WTC11 (cell line): ENCODE results near the gene DUSP9. TPM values are rescaled to one million over a fixed set of nuclear protein-coding genes. Genes with fewer than 3 reads are reported as not detected.
"Not testable (repeated sequence)": the region's sequence is repeated elsewhere in the genome, so short reads cannot be mapped to it uniquely, and the experiment has no call there.

Experiments used
- ATAC-seq: fragments of 200-7000 bp; cut with Tn5 transposase; 2 replicates; pipeline ENCODE4 v1.10.0; 2021; ENCODE audit warnings: mild to moderate bottlenecking, moderate library complexity
- CTCF ChIA-PET: fragments of 300-600 bp; sonication (Branson Sonifier 250); formaldehyde crosslinking; loops from one replicate; lab custom pipeline; 2021; ENCODE audit warnings: antibody characterized with exemption; lab: Charles Lee
- POLR2A ChIA-PET: fragments of 350-600 bp; sonication (Branson Sonifier 250); formaldehyde crosslinking; loops from one replicate; lab custom pipeline; 2021; ENCODE audit warnings: antibody characterized with exemption; lab: Charles Lee
- DNase-seq: peaks from one replicate; pipeline ENCODE4 v3.0.0; 2021; ENCODE audit warnings: low spot score
- H3K27ac Mint-ChIP-seq: 2 replicates; pipeline ENCODE4 v1.8.0; 2021; ENCODE audit warnings: mixed read lengths
- H3K27me3 Mint-ChIP-seq: 2 replicates; pipeline ENCODE4 v1.8.0; 2021; ENCODE audit warnings: low read depth, mild to moderate bottlenecking, moderate library complexity, mixed read lengths
- H3K36me3 Mint-ChIP-seq: 2 replicates; pipeline ENCODE4 v1.8.0; 2021; ENCODE audit warnings: mixed read lengths
- H3K4me1 Mint-ChIP-seq: 2 replicates; pipeline ENCODE4 v1.8.0; 2022; ENCODE audit warnings: mixed read lengths
- H3K4me3 Mint-ChIP-seq: 2 replicates; pipeline ENCODE4 v1.8.0; 2021; ENCODE audit warnings: mild to moderate bottlenecking, moderate library complexity, mixed read lengths
- H3K9me3 Mint-ChIP-seq: 2 replicates; pipeline ENCODE4 v1.8.0; 2021; ENCODE audit warnings: mixed read lengths
- JUN ChIP-seq: sonication (generic); formaldehyde crosslinking; IDR thresholded peaks from 2 replicates; pipeline ENCODE4 v1.8.0; 2023; ENCODE audit warnings: mild to moderate bottlenecking, missing genetic modification reagents
- NFATC4 ChIP-seq: fragments of 250-450 bp; sonication (Bioruptor Pico); IDR thresholded peaks from 2 replicates; pipeline ENCODE4 v1.9.0; 2021; ENCODE audit warnings: mild to moderate bottlenecking
- NR2C2 ChIP-seq: sonication (generic); formaldehyde crosslinking; IDR thresholded peaks from 2 replicates; pipeline ENCODE4 v1.8.0; 2022; ENCODE audit warnings: mild to moderate bottlenecking, missing genetic modification reagents
- RORB ChIP-seq: fragments of 250-450 bp; sonication (Bioruptor Pico); IDR thresholded peaks from 2 replicates; pipeline ENCODE4 v1.9.0; 2021; ENCODE audit warnings: mild to moderate bottlenecking
- SP1 ChIP-seq: sonication (generic); formaldehyde crosslinking; conservative IDR thresholded peaks from 2 replicates; pipeline ENCODE4 v1.8.1; 2022; ENCODE audit warnings: missing genetic modification reagents
- TEAD1 ChIP-seq: sonication (generic); formaldehyde crosslinking; IDR thresholded peaks from 2 replicates; pipeline ENCODE4 v1.8.0; 2022; ENCODE audit warnings: mild to moderate bottlenecking, missing genetic modification reagents
- TP53 ChIP-seq: sonication (generic); formaldehyde crosslinking; IDR thresholded peaks from 2 replicates; pipeline ENCODE4 v1.8.1; 2023; ENCODE audit warnings: mild to moderate bottlenecking, missing genetic modification reagents
- ZBTB21 ChIP-seq: sonication (generic); formaldehyde crosslinking; IDR thresholded peaks from 2 replicates; pipeline ENCODE4 v1.8.1; 2023; ENCODE audit warnings: mild to moderate bottlenecking, missing genetic modification reagents, borderline replicate concordance
- ZNF121 ChIP-seq: sonication (generic); formaldehyde crosslinking; IDR thresholded peaks from 2 replicates; pipeline ENCODE4 v1.8.0; 2023; ENCODE audit warnings: missing genetic modification reagents
- ZNF423 ChIP-seq: fragments of 250-450 bp; sonication (Bioruptor Pico); IDR thresholded peaks from 2 replicates; pipeline ENCODE4 v2.1.2; 2022; ENCODE audit warnings: mild to moderate bottlenecking, moderate library complexity
- total RNA-seq: library from RNA; stranded (reverse); gene quantifications from 3 replicates; pipeline ENCODE4 v1.2.3, GENCODE V29; 2021
- TF ChIP-seq, protein P1 (sequence below): sonication (generic); formaldehyde crosslinking; IDR thresholded peaks from 2 replicates; pipeline ENCODE4 v1.8.0; 2022; ENCODE audit warnings: mild to moderate bottlenecking, missing genetic modification reagents
- TF ChIP-seq, protein P2 (sequence below): sonication (generic); formaldehyde crosslinking; IDR thresholded peaks from 2 replicates; pipeline ENCODE4 v1.8.0; 2022; ENCODE audit warnings: mild to moderate bottlenecking, missing genetic modification reagents
- TF ChIP-seq, protein P3 (sequence below): sonication (generic); formaldehyde crosslinking; IDR thresholded peaks from 2 replicates; pipeline ENCODE4 v1.8.0; 2022; ENCODE audit warnings: mild to moderate bottlenecking, missing genetic modification reagents
- TF ChIP-seq, protein P4 (sequence below): sonication (generic); formaldehyde crosslinking; IDR thresholded peaks from 2 replicates; pipeline ENCODE4 v1.8.1; 2023; ENCODE audit warnings: mild to moderate bottlenecking, moderate library complexity, missing genetic modification reagents

The DUSP9 gene
- total RNA-seq, 1 experiment from 2014 or later = 2.5 TPM

DNA sequence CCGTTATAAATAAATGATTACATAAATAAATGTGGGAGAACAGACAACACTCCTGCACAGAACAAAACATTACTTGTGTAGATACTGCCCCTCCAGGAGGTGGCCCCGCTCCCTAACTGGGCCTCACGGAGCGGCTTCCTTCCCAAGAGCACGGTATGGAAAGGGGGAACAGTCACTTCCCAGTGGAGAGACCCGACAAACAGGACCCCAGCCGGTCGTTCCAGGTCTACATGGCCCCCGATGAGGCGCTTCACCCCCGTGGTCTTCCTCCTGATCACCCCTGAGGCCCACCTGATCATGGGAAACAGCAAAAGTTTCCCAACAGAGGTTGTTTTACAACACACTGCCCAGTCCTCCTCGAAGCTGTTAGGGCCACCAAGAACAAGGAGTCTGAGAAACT, 34.2 kb downstream of the DUSP9 start:
- Mint-ChIP-seq H3K36me3 (peaks cover 6% of the 10 kb centered on the region), H3K9me3 (peaks cover 5% of the 10 kb centered on the region)

DNA sequence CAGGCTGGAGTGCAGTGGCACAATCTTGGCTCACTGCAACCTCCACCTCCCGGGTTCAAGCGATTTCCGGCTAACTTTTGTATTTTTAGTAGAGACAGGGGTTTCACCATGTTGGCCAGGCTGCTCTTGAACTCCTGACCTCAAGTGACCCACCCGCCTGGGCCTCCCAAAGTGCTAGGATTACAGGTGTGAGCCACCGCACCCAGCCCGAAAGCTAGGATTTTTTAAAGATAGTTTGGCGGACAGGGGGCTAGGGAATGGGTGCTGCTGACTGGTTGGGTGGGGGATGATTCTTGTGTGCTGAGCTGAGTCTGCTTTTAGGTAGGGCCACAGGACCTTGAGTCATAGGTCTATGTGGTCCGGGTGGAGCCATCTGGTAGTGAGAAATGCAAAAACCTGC, 36.5 kb downstream of the DUSP9 start:
- H3K27ac Mint-ChIP-seq = 0 out of 2 replicates have a peak overlapping the region, but pooled peaks have one; percentile 19
- not testable (repeated sequence) for H3K27me3 Mint-ChIP-seq, H3K36me3 Mint-ChIP-seq, H3K4me3 Mint-ChIP-seq, H3K9me3 Mint-ChIP-seq, DNase-seq, ATAC-seq
- peaks cover 18% of the 10 kb centered on the region for H3K4me1 Mint-ChIP-seq
- ChIA-PET CTCF (interaction anchor here (1.0 to 4.9 kb wide), 7 partner anchors 13 to 213 kb away, joined by 3 to 143 read pairs (median 7); partner anchors contain the start of genes DUSP9, HAUS7 and PNCK), POLR2A (interaction anchor here (1.6 kb wide), 1 partner anchor 111 kb away, joined by 4 read pairs; the partner anchor contains the start of genes IDH3G and SSR4)

More for the DNA sequence above, 34.2 kb downstream of the DUSP9 start:
- peaks cover 11% of the 10 kb centered on the region for H3K4me1 Mint-ChIP-seq
- H3K27me3 Mint-ChIP-seq = peaks cover 2% of the 10 kb centered on the region; the same call in 1 of the 2 replicates
- no peak for DNase-seq
- no peak for TF ChIP-seq TEAD1
- TF ChIP-seq, protein P1, sequence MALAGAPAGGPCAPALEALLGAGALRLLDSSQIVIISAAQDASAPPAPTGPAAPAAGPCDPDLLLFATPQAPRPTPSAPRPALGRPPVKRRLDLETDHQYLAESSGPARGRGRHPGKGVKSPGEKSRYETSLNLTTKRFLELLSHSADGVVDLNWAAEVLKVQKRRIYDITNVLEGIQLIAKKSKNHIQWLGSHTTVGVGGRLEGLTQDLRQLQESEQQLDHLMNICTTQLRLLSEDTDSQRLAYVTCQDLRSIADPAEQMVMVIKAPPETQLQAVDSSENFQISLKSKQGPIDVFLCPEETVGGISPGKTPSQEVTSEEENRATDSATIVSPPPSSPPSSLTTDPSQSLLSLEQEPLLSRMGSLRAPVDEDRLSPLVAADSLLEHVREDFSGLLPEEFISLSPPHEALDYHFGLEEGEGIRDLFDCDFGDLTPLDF = no peak
- no peak for TF ChIP-seq ZNF121 (CRISPR knock-in tag)
- no peak for TF ChIP-seq SP1 (CRISPR knock-in tag)
- no peak for TF ChIP-seq NFATC4 (CRISPR knock-in tag)
- TF ChIP-seq, protein P2, sequence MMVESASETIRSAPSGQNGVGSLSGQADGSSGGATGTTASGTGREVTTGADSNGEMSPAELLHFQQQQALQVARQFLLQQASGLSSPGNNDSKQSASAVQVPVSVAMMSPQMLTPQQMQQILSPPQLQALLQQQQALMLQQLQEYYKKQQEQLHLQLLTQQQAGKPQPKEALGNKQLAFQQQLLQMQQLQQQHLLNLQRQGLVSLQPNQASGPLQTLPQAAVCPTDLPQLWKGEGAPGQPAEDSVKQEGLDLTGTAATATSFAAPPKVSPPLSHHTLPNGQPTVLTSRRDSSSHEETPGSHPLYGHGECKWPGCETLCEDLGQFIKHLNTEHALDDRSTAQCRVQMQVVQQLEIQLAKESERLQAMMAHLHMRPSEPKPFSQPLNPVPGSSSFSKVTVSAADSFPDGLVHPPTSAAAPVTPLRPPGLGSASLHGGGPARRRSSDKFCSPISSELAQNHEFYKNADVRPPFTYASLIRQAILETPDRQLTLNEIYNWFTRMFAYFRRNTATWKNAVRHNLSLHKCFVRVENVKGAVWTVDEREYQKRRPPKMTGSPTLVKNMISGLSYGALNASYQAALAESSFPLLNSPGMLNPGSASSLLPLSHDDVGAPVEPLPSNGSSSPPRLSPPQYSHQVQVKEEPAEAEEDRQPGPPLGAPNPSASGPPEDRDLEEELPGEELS (CRISPR knock-in tag) = no peak
- TF ChIP-seq, protein P3, sequence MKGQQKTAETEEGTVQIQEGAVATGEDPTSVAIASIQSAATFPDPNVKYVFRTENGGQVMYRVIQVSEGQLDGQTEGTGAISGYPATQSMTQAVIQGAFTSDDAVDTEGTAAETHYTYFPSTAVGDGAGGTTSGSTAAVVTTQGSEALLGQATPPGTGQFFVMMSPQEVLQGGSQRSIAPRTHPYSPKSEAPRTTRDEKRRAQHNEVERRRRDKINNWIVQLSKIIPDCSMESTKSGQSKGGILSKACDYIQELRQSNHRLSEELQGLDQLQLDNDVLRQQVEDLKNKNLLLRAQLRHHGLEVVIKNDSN (CRISPR knock-in tag) = no peak
- TF ChIP-seq TP53 (CRISPR knock-in tag) = no peak
- no peak for TF ChIP-seq ZBTB21 (CRISPR knock-in tag)
- TF ChIP-seq, protein P4, sequence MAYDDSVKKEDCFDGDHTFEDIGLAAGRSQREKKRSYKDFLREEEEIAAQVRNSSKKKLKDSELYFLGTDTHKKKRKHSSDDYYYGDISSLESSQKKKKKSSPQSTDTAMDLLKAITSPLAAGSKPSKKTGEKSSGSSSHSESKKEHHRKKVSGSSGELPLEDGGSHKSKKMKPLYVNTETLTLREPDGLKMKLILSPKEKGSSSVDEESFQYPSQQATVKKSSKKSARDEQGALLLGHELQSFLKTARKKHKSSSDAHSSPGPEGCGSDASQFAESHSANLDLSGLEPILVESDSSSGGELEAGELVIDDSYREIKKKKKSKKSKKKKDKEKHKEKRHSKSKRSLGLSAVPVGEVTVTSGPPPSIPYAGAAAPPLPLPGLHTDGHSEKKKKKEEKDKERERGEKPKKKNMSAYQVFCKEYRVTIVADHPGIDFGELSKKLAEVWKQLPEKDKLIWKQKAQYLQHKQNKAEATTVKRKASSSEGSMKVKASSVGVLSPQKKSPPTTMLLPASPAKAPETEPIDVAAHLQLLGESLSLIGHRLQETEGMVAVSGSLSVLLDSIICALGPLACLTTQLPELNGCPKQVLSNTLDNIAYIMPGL (CRISPR knock-in tag) = no peak
- no peak for TF ChIP-seq NR2C2 (CRISPR knock-in tag)
- ATAC-seq = no peak
- H3K27ac Mint-ChIP-seq = no peak overlapping the region
- ChIA-PET POLR2A (no interaction called here), CTCF (interaction anchor here (1.2 to 1.7 kb wide), 2 partner anchors 12 to 27 kb away, joined by 3 to 6 read pairs; no protein-coding TSS in a partner anchor)
- no peak overlapping the region for H3K4me3 Mint-ChIP-seq

DNA sequence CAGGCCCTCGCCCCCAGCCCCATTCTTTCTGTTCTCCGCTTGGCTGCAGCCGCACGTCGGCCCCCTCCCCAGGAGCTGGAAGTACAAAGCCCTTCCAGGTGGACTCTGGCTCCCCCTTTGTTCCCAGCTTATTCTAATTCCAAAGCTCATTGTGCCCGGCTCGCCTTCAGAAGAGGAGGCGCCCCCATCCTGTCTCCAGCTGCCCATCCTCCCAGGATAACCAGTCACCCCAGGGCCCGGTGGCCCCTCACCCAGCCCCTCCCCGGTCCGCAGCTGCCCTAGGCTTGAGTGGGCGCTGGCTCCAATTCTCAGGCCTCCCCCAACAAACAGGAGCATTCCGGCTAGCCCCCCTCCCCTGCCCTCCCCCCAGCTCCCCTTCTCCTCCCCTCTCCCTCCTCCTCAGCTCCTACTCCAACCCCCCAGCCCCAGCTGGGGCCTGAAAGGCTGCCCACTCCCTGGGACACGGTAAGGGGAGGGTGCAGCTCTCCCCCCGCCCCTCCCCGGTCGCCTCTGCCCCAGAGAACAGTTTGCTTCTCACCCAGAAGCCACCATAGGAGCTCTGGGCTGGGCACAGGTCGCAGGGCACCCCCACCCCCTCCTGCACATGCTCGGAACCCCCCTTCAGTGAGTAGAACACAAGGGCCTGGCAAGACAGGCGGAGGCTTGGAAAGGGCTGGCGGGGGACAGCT, 37.6 kb downstream of the DUSP9 start:
- ATAC-seq (peak; percentile 34), DNase-seq (peak; percentile 45)
- CTCF ChIA-PET = interaction anchor here (0.5 to 4.9 kb wide), 23 partner anchors 14 to 743 kb away, joined by 3 to 143 read pairs (median 4); partner anchors contain the start of genes DUSP9, HAUS7 and PNCK
- Mint-ChIP-seq H3K4me1 (peaks cover 18% of the 10 kb centered on the region), H3K27me3 (peaks cover 2% of the 10 kb centered on the region; the same call in 1 of the 2 replicates), H3K36me3 (peaks cover 6% of the 10 kb centered on the region)
- POLR2A ChIA-PET = interaction anchor here (0.9 to 1.9 kb wide), 5 partner anchors 11 to 241 kb away, joined by 3 to 7 read pairs (median 4); partner anchors contain the start of genes ARHGAP4, IDH3G and SSR4
- TF ChIP-seq ZNF423 (CRISPR knock-in tag) = peak; percentile 91
- TF ChIP-seq JUN (CRISPR knock-in tag) = no peak
- no peak for TF ChIP-seq RORB (CRISPR knock-in tag)
- TF ChIP-seq, all 79 proteins: peak for 1
- Mint-ChIP-seq H3K9me3 (peaks cover 5% of the 10 kb centered on the region), H3K27ac (no peak overlapping the region), H3K4me3 (0 out of 2 replicates have a peak overlapping the region, but pooled peaks have one; percentile 3)
